HL-60 (cell line): ENCODE measurements around the gene MTTP.

Experiments used
- CTCF ChIP-seq: IDR thresholded peaks from one replicate; pipeline ENCODE4 v1.5.1; 2011; ENCODE audit warnings: low read length, control low read depth, inconsistent platforms; ENCODE audit not compliant: insufficient read depth
- POLR2AphosphoS5 ChIP-seq: IDR thresholded peaks from 2 replicates; pipeline ENCODE4 v1.6.1; 2012; ENCODE audit warnings: low read depth
- REST ChIP-seq: IDR thresholded peaks from 2 replicates; pipeline ENCODE4 v1.6.1; 2012; ENCODE audit warnings: low read depth; ENCODE audit not compliant: insufficient replicate concordance

GRCh38 chr4:99594818-99595217, 20.2 kb downstream of the MTTP start:
- TF ChIP-seq REST (no peak), POLR2AphosphoS5 (no peak), CTCF (no peak)
